GM21576 (cell line): ENCODE results near the gene BCO2.

Experiments used
- ATAC-seq: cut with Tn5 transposase; IDR thresholded peaks from one replicate; pipeline ENCODE4 v1.9.1; 2021; ENCODE audit warnings: mild to moderate bottlenecking, moderate library complexity; ENCODE audit not compliant: unreplicated experiment

BCO2 gene

DNA sequence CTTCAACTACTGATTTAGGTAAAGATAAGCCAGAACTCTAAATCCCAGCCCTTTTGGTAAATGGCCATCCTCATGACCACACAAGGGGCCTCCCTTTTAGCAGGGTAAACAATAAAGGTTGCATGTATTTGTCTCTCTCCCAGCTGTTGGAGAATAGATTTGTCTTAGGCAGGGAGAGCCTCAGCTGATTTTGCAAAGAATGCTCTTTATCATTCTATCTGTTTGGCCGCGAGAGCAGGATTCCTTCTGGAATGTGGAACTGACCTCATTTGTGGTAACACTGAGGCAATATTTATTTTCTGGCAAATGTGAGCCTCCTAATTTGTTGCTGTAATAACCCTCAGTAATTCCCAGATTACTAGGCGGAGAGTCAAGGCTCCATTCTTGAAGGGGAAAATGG lies 66.2 kb downstream of the BCO2 start:
- ATAC-seq = no peak

DNA sequence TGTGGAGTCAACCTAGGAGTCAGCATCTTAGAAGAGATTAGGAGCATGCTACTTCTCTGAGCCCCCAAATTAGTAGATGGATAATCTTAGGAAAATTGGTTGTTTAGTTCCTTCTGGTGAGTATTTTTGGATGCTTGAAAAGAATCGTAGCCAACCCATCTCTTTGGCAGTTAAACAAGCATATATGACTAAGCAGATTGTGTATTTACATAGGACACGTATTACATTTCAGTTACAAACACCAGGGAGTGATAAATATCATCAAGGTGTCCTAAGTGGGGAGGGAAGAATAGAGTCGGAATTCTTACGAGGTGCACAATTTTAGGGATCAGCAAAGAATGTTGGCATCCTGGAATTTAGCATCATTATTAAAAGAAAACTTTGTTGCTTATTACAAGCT lies 71.9 kb downstream of the BCO2 start:
- no peak for ATAC-seq

DNA sequence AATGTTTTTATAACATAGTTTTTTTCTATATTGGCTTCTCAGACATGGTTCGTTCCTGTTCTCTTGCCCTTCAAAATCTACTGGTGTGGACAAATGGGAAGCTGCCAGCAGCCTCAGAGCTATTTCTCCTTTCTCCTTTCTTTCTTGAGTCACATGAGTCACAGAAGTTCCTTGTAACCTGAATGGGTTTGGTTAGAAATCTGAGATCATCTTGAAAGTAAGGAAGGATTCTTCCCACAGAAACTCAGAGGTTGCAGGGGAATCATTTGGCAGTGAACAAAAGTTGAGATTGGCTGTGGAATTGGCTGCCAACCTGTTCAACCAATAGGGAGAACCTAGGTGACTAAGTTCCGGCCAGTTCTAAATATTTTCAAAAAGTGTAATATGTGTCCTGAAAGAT lies 72.9 kb downstream of the BCO2 start:
- ATAC-seq = no peak

DNA sequence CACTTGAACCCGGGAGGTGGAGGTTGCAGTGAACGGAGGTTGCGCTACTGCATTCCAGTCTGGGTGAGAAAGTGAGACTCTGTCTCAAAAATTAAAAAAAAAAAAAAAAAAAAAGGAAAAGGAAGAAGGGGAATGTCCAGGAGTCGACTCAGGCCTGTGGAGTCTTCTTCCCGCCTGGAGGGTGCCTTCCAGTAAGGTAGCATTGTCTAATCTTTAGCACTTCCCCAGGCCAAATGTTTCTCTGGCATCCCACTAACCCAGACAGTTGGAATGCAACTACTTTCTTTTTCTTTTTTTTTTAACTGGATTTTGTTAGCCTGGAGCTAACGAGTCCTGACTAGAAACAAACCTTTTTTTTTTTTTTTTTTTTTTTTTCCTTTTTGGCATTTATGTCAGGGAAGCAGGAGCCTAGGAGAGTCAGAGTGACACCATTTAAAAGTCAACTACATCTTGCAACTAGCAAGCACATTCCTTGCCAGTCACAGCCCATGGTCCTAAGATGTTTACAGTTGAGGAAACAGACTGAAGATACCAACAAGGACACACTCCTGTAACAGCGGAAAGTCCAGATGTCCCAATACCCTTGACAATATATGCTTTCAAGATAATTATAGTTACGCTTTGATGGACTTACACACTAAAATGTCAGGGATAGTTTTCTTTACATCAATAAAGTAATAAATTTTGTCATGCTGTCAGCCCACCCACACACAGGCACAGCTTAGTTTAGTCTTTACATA lies 74.7 kb downstream of the BCO2 start:
- ATAC-seq = no peak

DNA sequence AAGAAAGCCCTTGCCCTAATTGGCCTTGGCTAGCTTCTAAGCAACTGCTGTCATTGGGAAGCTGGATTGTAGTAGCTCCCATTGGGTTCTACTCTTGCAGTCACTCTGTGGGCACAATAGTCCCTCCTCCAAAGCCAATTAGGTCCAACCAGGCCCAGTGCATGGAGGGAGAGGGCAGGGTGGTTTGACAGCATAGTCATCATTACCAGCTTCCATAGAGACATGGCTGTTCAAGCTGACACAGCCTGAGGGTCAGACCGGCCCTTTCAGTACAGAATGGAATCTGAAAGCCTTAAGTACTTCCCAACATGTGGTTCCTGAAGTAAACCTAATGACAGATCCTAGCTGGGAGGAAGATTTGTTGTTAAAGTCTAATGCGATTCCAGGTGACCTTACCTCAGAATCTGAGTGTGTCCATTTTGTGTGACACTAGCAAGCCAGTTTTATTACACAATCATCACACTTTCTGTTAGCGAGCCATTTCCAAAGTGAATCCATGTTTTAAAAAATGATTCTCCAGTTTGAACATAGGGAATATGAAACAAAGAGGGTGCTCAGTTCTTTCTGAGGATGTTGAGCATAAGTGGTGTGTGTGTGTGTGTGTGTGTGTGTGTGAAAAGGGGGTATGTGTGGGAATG lies 78.4 kb downstream of the BCO2 start:
- no peak for ATAC-seq

DNA sequence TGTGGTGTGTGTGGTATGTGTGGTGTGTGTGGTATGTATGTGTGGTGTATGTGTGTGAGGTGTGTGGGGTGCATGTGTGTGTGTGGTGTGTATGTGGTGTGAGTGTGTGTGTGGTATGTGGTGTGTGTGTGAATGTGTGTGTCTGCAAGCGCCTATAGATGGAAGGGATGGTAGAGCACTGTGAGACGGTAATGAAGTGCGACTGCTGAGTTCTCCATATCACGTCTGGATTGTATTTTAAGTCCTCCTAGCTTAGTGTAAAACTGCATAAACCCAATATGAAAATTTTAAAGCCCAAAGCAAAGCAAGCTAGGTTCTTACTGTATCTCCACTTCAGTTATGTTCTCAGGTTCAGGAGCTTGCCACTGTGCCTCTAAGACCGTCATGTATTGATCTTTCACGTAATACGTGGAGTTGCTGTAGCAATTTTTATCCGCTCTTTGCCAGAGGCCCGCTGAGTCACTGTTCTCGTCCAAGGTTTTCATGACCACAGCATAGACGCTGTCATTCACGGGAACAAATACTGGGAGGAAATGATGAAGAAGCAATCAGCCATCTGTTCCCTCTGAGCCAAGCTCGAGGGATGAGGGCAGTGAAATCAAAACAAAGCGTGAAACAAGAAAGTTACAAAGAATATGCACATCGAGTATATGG lies 79.9 kb downstream of the BCO2 start:
- ATAC-seq = no peak

DNA sequence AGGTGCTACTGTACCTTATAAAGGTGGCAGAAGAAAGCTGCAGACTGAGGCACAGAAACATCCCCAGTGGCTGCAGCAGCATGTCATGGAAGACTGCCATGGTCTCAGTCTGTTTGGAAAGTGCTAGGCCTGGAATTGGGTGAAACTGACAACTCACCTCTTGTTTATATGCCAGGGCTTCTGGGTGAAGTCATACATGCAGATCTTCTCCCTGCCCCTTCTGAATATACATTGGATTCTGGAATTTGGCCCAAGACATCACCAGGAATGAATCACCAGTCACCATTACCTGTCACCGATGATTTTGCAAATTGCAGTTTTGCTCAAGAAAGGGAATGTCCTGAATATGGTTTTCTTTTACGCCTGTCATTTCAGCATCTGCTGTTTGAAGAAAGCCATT lies 85.2 kb downstream of the BCO2 start, which contains the start of gene PLET1:
Gene PLET1 (minus strand): TSS at position 371 of the 400 bp plus-strand sequence. CDS start 271 bp downstream, at position 100.
- no peak for ATAC-seq

DNA sequence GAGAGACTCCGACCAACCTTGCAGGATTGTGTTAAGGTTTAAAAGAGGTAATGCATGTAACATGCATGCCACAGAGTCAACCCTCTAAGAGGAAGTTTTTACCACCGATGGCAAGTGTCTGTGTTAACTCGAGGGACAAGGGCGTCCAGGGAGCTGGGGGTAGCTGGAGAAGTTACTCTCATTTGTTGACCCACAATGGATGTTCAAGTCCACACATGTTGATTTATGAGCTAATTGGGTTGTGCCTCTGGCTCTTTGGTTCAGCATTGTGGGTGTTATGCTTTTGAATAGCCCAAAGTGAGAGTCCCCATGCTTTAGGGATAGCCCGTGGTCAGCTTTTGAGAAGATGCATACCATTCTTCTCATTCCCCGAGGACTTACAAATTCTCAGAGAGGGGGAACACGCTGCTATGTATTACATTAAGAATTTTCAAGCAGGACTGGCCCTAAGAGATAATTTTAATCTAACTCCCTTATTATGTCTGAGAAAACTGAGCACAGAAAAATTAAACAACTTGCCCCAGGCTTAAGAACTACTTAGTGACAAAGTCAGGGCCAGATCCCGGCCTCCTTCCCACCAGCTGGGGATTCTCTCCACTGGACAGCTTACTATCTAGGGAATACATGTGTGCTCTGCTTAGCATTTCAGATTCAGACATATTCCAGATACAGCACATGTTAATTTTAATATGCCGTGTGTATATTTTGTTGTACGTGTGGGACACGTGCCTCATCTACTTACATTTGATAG lies 90.5 kb downstream of the BCO2 start:
- no peak for ATAC-seq

DNA sequence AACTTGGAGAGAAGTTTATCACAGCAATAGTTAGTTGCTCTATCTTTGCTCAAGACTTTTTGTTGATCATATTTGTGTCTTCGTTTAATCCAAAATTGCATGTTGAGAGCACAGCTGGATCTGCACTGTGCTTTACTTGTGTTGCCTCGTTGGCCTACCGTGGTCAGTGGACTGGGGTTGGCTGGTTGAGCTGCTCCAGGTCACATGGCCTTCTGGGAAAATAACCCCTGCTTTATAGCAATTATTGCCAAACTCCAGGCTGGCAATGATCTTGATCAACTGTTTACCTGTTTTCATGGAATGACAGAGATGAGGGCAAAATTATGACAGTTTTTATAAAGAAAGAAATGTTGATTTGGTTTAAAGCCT lies 91.1 kb downstream of the BCO2 start:
- ATAC-seq = no peak

DNA sequence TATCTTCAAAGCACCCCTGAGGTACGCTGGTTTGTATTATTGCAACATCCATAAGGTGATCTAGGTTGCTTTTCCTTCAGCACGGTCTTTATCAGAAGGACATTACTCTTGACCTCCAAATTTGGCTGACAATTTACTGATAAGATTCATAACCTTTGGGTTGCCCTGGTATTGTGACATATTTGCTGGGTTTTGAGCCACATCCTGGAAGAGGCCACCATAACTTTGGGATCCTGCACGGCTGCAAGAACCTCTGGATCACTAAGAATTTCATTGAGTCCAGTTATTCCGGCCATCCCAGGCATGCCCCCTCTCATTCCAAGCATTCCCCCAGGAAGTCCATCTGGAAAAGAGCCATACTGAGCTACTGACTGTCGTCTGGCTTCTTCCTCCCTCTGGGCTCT lies 91.9 kb downstream of the BCO2 start:
- ATAC-seq = no peak

DNA sequence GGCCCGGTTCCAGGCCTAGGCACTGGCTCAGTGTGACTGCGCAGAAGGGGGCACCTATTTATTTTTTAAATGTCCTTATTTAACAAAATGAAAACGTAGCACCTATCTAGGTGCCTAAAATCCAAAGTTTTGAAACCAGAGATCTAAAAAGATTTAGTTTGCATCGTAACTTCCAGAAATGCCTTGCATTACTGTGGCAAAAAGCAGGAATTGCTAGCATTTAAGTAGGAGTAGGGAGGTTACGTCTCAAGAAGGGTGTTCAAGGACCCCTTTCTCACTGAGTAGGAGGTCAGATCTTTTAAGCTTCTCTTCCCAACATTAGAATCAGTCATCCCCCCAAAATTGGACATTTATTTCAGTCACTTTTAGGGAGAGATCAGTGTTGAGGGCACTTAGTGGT lies 93.1 kb downstream of the BCO2 start:
- ATAC-seq = no peak
